ENCODE data around the gene CARF.

DNA sequence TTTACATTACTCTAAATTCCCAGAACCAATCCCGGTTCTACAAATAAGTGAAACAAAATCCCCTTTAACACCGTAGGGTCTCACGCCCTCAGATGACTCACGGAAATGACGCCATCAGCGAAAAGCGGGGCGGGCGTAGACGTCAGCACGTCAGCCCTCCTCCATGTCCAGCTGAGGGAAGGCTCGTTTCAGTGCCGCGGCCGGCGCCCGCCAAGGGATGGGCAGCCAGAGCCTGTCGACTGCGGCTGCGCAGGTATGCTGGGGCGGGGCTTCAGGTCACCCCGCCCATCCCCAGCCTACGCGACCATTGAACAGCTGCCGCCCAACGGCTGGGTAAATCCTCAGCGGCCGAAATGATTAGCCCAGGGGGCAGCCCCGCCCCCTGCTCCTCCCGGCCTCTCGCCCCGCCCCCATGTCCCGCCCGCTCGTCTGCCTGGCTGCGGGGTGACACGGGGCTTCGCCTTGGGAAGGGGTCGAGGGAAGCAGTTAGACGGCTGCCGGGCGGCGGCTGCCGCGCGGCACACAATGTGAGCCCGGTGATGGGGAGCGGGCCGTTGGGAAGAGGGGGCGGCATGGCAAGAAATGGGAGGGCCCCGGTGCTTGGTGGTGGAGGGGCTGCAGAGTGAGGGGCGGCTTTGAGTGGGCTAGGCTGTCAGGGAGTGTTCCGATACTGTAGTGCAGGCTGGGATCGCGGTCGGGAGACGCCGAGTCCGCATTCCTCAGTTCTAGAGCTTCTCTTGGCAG, 102.6 kb downstream of the CARF start, which contains the start of gene NBEAL1:
- no peak for TF ChIP-seq EZH2 (IDR thresholded peaks at IDR 0.05; ENCODE audit: low read length, missing control alignments)
- TF ChIP-seq, protein P1, sequence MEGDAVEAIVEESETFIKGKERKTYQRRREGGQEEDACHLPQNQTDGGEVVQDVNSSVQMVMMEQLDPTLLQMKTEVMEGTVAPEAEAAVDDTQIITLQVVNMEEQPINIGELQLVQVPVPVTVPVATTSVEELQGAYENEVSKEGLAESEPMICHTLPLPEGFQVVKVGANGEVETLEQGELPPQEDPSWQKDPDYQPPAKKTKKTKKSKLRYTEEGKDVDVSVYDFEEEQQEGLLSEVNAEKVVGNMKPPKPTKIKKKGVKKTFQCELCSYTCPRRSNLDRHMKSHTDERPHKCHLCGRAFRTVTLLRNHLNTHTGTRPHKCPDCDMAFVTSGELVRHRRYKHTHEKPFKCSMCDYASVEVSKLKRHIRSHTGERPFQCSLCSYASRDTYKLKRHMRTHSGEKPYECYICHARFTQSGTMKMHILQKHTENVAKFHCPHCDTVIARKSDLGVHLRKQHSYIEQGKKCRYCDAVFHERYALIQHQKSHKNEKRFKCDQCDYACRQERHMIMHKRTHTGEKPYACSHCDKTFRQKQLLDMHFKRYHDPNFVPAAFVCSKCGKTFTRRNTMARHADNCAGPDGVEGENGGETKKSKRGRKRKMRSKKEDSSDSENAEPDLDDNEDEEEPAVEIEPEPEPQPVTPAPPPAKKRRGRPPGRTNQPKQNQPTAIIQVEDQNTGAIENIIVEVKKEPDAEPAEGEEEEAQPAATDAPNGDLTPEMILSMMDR (conservative IDR thresholded peaks at IDR 0.05 in 1 of 2, IDR thresholded peaks at IDR 0.05 in 1 of 2; ENCODE audit: low read depth in 1 of 2, low read length in 2 of 2): no peak

All from fibroblast of lung (primary cell).